CD4-positive, alpha-beta memory T cell (primary cell): ENCODE data around the gene DOCK11. TPM values are rescaled to one million over a fixed set of nuclear protein-coding genes. Genes with fewer than 3 reads are reported as not detected.
"Not testable (repeated sequence)": the region's sequence is repeated elsewhere in the genome, so short reads cannot be mapped to it uniquely, and the experiment has no call there.

ENCODE experiments used
- CTCF ChIA-PET: fragments of 350-600 bp; sonication (Branson Sonifier 250); formaldehyde crosslinking; loops from one replicate; lab custom pipeline; 2021; ENCODE audit warnings: inconsistent platforms; ENCODE audit not compliant: partially characterized antibody; lab: Charles Lee
- POLR2A ChIA-PET: fragments of 350-600 bp; sonication (Branson Sonifier 250); formaldehyde crosslinking; loops from one replicate; lab custom pipeline; 2021; ENCODE audit not compliant: partially characterized antibody; lab: Charles Lee
- DNase-seq, 5 donors: peaks; one replicate each; pipeline versions ENCODE4 v3.0.0 to v3.0.0-alpha.2; 2020 to 2022; ENCODE audit warnings: mixed read lengths in 1 of 5
- H3K27ac ChIP-seq: one replicate; pipeline ENCODE4 v1.7.0; 2013; ENCODE audit warnings: low read depth, low read length
- H3K27me3 ChIP-seq: 2 replicates; pipeline ENCODE4 v1.7.0; 2013; ENCODE audit warnings: mild to moderate bottlenecking, low read length, moderate library complexity; ENCODE audit not compliant: insufficient read depth
- H3K36me3 ChIP-seq: 2 replicates; pipeline ENCODE4 v1.7.0; 2013; ENCODE audit warnings: mild to moderate bottlenecking, low read length, moderate library complexity; ENCODE audit not compliant: insufficient read depth
- H3K4me1 ChIP-seq: 2 replicates; pipeline ENCODE4 v1.7.0; 2013; ENCODE audit warnings: mild to moderate bottlenecking, low read length, moderate library complexity; ENCODE audit not compliant: insufficient read depth
- H3K4me3 ChIP-seq, 2 donors: one replicate each; pipeline ENCODE4 v1.7.0; 2013; ENCODE audit warnings: low read length in 2 of 2, mild to moderate bottlenecking in 1 of 2
- H3K9me3 ChIP-seq, 2 donors: one replicate each; pipeline ENCODE4 v1.7.0; 2013; ENCODE audit warnings: low read length in 2 of 2, control low read depth in 1 of 2; ENCODE audit not compliant: control insufficient read depth in 1 of 2
- H3K27ac Mint-ChIP-seq, 7 donors: one replicate each; pipeline ENCODE4 v1.8.0; 2020 to 2021; ENCODE audit warnings: mixed read lengths in 7 of 7, mild to moderate bottlenecking in 6 of 7, inconsistent platforms in 3 of 7, moderate library complexity in 3 of 7
- H3K27me3 Mint-ChIP-seq, 2 donors: one replicate each; pipeline ENCODE4 v1.8.0; 2020 to 2021; ENCODE audit warnings: mixed read lengths in 2 of 2
- H3K36me3 Mint-ChIP-seq, 2 donors: one replicate each; pipeline ENCODE4 v1.8.0; 2020 to 2021; ENCODE audit warnings: mixed read lengths in 2 of 2, inconsistent platforms in 1 of 2, mild to moderate bottlenecking in 1 of 2
- H3K4me1 Mint-ChIP-seq, 4 donors: one replicate each; pipeline ENCODE4 v1.8.0; 2020 to 2021; ENCODE audit warnings: mixed read lengths in 4 of 4, mild to moderate bottlenecking in 1 of 4
- H3K4me3 Mint-ChIP-seq, 8 donors: one replicate each; pipeline ENCODE4 v1.8.0; 2020 to 2021; ENCODE audit warnings: mixed read lengths in 8 of 8, mild to moderate bottlenecking in 7 of 8, moderate library complexity in 6 of 8, inconsistent platforms in 3 of 8
- H3K9me3 Mint-ChIP-seq, 8 donors: one replicate each; pipeline ENCODE4 v1.8.0; 2020 to 2021; ENCODE audit warnings: mixed read lengths in 8 of 8, mild to moderate bottlenecking in 5 of 8, inconsistent platforms in 3 of 8, moderate library complexity in 1 of 8
- intact Hi-C: fragments of 100-400 bp; cut with micrococcal nuclease; formaldehyde crosslinking; loops from one replicate; pipeline ENCODE4 v1.15.1; 2023
- polyA plus RNA-seq, 2 donors: library from polyadenylated mRNA; unstranded; fragments of 300-500 nt; fragmentation: Illumina TruSeq; gene quantifications; one replicate each; pipeline ENCODE4 v1.2.3, GENCODE V29; 2021
- total RNA-seq, 2 experiments: library from RNA; stranded (reverse); gene quantifications; one replicate each; pipeline ENCODE4 v1.2.3, GENCODE V29; 2021

Gene DOCK11
- total and polyA plus RNA-seq, 4 experiments from 2014 or later = 14.5 to 112 (median 75.0) TPM

DNA sequence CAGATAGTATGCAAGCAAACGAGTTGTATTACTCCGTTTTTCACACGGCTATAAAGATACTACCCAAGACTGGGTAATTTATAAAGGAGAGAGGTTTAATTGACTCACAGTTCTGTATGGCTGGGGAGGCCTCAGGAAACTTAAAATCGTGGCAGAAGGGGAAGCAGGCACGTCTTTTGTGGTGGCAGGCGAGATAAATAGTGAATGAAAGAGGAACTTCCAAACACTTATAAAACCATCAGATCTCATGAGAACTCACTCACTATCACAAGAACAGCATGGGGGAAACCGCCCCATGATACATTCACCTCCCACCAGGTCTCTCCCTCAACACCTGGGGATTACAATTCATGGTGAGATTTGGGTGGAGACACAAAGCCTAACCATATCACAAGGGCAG lies 90.6 kb downstream of the DOCK11 start:
- H3K4me3 ChIP-seq, H3K4me1 Mint-ChIP-seq, H3K27me3 Mint-ChIP-seq, H3K9me3 ChIP-seq, H3K4me3 Mint-ChIP-seq, H3K9me3 Mint-ChIP-seq, H3K27me3 ChIP-seq, DNase-seq, H3K4me1 ChIP-seq, H3K27ac ChIP-seq, intact Hi-C loops: not testable (repeated sequence)
- Mint-ChIP-seq H3K36me3 (peaks cover 29 to 74% of the 10 kb centered on the region in 2 donors), H3K27ac (peak overlapping the region in 3 of 7 donors; percentile 1 to 33 (median 4))
- CTCF ChIA-PET = interaction anchor here (2.8 kb wide), 1 partner anchor 16 kb away, joined by 9 read pairs; no protein-coding TSS in a partner anchor
- POLR2A ChIA-PET = interaction anchor here (0.7 to 1.7 kb wide), 2 partner anchors 14 to 87 kb away, joined by 3 read pairs; no protein-coding TSS in a partner anchor
- peaks cover 50% of the 10 kb centered on the region for H3K36me3 ChIP-seq

DNA sequence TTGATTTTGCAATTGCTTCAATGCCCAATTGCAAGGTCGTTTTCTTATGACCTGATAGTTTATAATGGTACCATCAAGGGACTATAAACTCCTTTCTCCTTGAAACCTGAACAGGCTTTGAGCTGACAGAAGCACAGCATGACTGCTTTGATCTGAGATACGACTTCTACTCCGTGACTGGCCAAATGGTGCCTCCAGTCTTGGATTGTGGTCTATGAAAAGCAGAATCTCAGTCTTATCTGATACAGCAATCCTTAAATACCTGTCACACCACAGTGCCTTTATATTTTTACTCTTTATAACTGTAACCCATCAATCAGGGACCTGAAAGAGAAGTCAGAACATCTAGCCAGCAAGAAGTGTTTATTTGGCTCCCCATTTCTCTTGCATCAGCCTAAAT lies 93.1 kb downstream of the DOCK11 start:
- POLR2A ChIA-PET = no interaction called here
- Histone ChIP-seq H3K9me3 (no peaks in the 10 kb centered on the region), H3K27me3 (no peaks in the 10 kb centered on the region), H3K4me1 (no peaks in the 10 kb centered on the region), H3K4me3 (no peak overlapping the region), H3K27ac (no peak overlapping the region), H3K36me3 (peaks cover 47% of the 10 kb centered on the region)
- Mint-ChIP-seq H3K27me3 (no peaks in the 10 kb centered on the region), H3K36me3 (peaks cover 18 to 68% of the 10 kb centered on the region in 2 donors), H3K27ac (peak overlapping the region in 3 of 7 donors; percentile 25 to 44 (median 25)), H3K4me1 (peaks cover 0 to 1% (median 0%) of the 10 kb centered on the region in 4 donors), H3K9me3 (no peaks in the 10 kb centered on the region), H3K4me3 (no peak overlapping the region)
- DNase-seq = no peak
- intact Hi-C loops = no loop called here
- CTCF ChIA-PET = interaction anchor here (2.8 kb wide), 1 partner anchor 14 kb away, joined by 9 read pairs; no protein-coding TSS in a partner anchor

DNA sequence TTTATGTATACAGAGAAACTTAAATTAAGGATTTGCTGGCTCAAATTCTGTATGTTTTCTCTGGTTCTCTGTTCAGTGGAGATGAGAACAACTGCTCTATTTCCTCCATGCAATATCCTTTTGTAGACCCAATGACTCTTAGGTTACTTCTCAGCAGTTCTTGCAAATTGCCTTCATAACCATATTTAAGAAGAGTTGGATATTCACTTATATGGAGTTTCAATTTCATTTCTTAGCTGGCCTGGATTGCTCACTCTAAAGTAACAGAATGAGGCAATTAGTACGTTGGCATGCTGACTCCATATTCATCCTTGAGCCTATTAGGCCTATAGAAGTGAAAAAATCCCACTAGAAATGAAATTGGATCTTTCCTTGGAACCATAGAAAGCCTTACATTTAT lies 93.6 kb downstream of the DOCK11 start:
- Mint-ChIP-seq H3K27me3 (no peaks in the 10 kb centered on the region), H3K36me3 (peaks cover 18 to 70% of the 10 kb centered on the region in 2 donors), H3K4me1 (peaks cover 0 to 1% (median 0%) of the 10 kb centered on the region in 4 donors), H3K4me3 (no peak overlapping the region), H3K9me3 (no peaks in the 10 kb centered on the region), H3K27ac (peak overlapping the region in 2 of 7 donors; percentile 44 to 57)
- Histone ChIP-seq H3K27me3 (no peaks in the 10 kb centered on the region), H3K4me3 (no peak overlapping the region), H3K4me1 (no peaks in the 10 kb centered on the region), H3K9me3 (no peaks in the 10 kb centered on the region), H3K27ac (no peak overlapping the region), H3K36me3 (peaks cover 52% of the 10 kb centered on the region)
- ChIA-PET CTCF (interaction anchor here (2.0 kb wide), 1 partner anchor 13 kb away, joined by 13 read pairs; no protein-coding TSS in a partner anchor), POLR2A (no interaction called here)
- intact Hi-C loops = no loop called here
- DNase-seq = no peak

DNA sequence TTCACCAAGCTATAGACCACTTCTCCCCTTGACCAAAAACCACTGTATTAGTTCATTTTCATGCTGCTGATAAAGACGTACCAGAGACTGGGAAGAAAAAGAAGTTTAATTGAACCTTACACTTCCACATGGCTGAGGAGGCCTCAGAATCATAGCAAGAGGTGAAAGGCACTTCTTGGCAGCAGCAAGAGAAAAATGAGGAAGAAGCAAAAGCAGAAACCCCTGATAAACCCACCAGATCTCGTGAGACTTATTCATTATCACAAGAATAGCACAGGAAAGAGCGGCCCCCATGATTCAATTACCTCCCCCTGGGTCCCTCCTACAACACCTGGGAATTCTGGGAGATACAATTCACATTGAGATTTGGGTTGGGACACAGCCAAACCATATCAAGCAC lies 97.8 kb downstream of the DOCK11 start:
- Mint-ChIP-seq H3K36me3 (peaks cover 15 to 61% of the 10 kb centered on the region in 2 donors), H3K4me3 (no peak overlapping the region), H3K4me1 (peaks cover 0 to 7% (median 2%) of the 10 kb centered on the region in 4 donors), H3K27me3 (no peaks in the 10 kb centered on the region), H3K27ac (peak overlapping the region in 5 of 7 donors; percentile 19 to 63 (median 44)), H3K9me3 (no peaks in the 10 kb centered on the region)
- Histone ChIP-seq H3K27ac (no peak overlapping the region), H3K27me3 (no peaks in the 10 kb centered on the region), H3K9me3 (no peaks in the 10 kb centered on the region), H3K4me1 (no peaks in the 10 kb centered on the region), H3K4me3 (no peak overlapping the region), H3K36me3 (peaks cover 55% of the 10 kb centered on the region)
- intact Hi-C loops = no loop called here
- CTCF ChIA-PET = interaction anchor here (0.8 kb wide), 1 partner anchor 31 kb away, joined by 3 read pairs; no protein-coding TSS in a partner anchor
- DNase-seq = no peak
- POLR2A ChIA-PET = no interaction called here

DNA sequence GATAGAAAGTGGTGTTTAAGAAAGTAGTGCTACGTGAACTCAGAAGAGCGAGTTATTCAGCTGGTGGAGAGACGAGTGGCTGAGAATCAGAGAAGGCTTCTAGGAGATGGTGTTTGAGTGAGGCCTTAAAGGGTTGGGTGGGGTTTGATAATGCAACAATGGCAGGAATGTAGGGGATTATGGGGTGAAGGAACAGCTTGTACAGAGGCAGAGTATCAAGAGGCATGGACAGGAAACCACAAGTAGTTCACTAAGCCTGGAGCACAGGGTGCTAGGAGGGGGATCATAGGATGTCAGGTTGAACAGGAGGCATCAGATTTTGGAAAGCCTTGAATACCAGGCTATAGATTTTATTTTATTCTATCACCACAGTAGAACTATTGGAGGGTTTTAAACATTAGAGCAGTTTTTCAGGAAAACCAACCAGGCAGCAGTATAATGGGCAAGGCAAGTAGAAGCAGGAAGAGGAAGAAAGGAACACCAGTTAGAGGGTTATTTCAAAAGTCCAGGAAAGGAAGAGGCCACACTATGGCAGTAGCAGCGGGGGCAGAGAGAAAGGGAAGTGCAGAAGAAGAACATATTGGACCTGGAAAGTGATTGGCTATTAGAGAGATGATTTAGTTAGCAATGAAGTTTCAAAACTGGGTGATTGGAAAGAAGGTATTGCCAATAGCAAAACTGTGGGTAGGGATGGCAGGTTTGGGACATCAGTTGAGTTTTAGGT lies 99.2 kb downstream of the DOCK11 start:
- Mint-ChIP-seq H3K27ac (peak overlapping the region in 6 of 7 donors; percentile 13 to 79 (median 54)), H3K27me3 (no peaks in the 10 kb centered on the region), H3K4me1 (peaks cover 0 to 7% (median 2%) of the 10 kb centered on the region in 4 donors), H3K9me3 (no peaks in the 10 kb centered on the region), H3K36me3 (peaks cover 15 to 59% of the 10 kb centered on the region in 2 donors), H3K4me3 (no peak overlapping the region)
- no peaks in the 10 kb centered on the region for H3K4me1 ChIP-seq
- intact Hi-C loops = no loop called here
- no peak overlapping the region for H3K27ac ChIP-seq
- H3K27me3 ChIP-seq = no peaks in the 10 kb centered on the region
- no peak for DNase-seq
- peaks cover 54% of the 10 kb centered on the region for H3K36me3 ChIP-seq
- no peak overlapping the region for H3K4me3 ChIP-seq
- ChIA-PET CTCF (interaction anchor here (0.7 kb wide), 1 partner anchor 8 kb away, joined by 3 read pairs; no protein-coding TSS in a partner anchor), POLR2A (no interaction called here)
- no peaks in the 10 kb centered on the region for H3K9me3 ChIP-seq

DNA sequence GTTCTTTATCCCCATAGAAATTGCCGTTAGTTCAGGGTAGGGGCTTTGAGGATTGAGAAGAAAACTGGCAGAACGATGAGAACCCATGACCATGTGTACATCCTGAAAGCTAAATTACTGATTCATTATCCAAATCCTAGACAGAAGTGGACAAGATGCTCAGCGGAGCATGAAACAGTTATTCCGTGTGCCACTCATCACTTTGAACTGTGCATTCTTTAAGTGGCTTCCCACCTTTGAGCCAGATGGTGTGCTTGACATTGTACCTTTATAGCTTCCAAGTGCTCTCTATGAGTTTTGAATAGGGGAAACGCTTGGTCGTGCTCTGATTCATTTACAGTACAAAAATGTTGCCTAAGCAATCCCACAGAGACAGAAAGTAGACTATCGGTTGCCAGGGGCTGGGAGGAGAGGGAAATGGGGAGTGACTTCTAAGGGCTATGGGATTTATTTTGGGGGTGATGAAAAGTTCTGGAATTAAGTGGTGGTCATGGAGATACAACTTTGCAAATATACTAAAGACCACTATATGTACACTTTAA lies 100.0 kb downstream of the DOCK11 start:
- H3K9me3 Mint-ChIP-seq = no peaks in the 10 kb centered on the region
- no peaks in the 10 kb centered on the region for H3K27me3 ChIP-seq
- DNase-seq = no peak
- H3K4me3 ChIP-seq = no peak overlapping the region
- intact Hi-C loops = no loop called here
- H3K4me1 ChIP-seq = no peaks in the 10 kb centered on the region
- no peak overlapping the region for H3K4me3 Mint-ChIP-seq
- peaks cover 15 to 57% of the 10 kb centered on the region in 2 donors for H3K36me3 Mint-ChIP-seq
- H3K27ac ChIP-seq = no peak overlapping the region
- ChIA-PET CTCF (no interaction called here), POLR2A (no interaction called here)
- no peaks in the 10 kb centered on the region for H3K27me3 Mint-ChIP-seq
- H3K4me1 Mint-ChIP-seq = peaks cover 0 to 7% (median 2%) of the 10 kb centered on the region in 4 donors
- H3K36me3 ChIP-seq = peaks cover 47% of the 10 kb centered on the region
- peak overlapping the region in 4 of 7 donors; percentile 2 to 79 (median 48) for H3K27ac Mint-ChIP-seq
- H3K9me3 ChIP-seq = no peaks in the 10 kb centered on the region

DNA sequence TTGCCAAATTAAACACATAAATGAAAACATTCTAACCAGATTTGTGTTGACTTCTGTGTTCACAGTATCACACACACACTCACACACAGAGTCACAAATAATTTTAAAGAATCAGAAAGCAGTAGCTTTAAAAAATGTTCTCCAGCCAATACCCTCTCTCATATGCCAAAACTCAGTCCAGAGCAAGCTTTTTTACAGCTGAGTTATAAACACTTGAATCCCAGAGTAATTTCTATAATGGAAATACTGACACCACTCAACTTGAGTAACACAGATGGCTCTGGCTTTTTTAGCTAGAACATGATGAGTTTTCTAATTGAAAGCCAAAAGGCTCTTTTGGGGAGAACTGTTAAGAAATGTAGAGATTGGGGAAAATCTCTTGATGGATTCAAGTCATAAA lies 100.8 kb downstream of the DOCK11 start:
- no peak overlapping the region for H3K27ac ChIP-seq
- ChIA-PET CTCF (interaction anchor here (1.3 kb wide), 1 partner anchor 136 kb away, joined by 3 read pairs; no protein-coding TSS in a partner anchor), POLR2A (no interaction called here)
- no peaks in the 10 kb centered on the region for H3K27me3 ChIP-seq
- Mint-ChIP-seq H3K36me3 (peaks cover 10 to 55% of the 10 kb centered on the region in 2 donors), H3K27ac (peak overlapping the region in 1 of 7 donors; percentile 13), H3K4me3 (no peak overlapping the region), H3K27me3 (no peaks in the 10 kb centered on the region), H3K9me3 (no peaks in the 10 kb centered on the region), H3K4me1 (peaks cover 0 to 8% (median 2%) of the 10 kb centered on the region in 4 donors)
- no peak overlapping the region for H3K4me3 ChIP-seq
- H3K4me1 ChIP-seq = no peaks in the 10 kb centered on the region
- intact Hi-C loops = no loop called here
- H3K9me3 ChIP-seq = no peaks in the 10 kb centered on the region
- peaks cover 40% of the 10 kb centered on the region for H3K36me3 ChIP-seq
- DNase-seq = no peak
